HepG2 (cell line): ENCODE results near the gene TEAD1.

Experiments used
- BRF2 ChIP-seq: sonication (generic); formaldehyde crosslinking; IDR thresholded peaks from 2 replicates; pipeline ENCODE4 v1.8.1; 2022; ENCODE audit warnings: mild to moderate bottlenecking, missing genetic modification reagents
- HMG20B ChIP-seq: conservative IDR thresholded peaks from 2 replicates; pipeline ENCODE4 v1.6.1; 2016; ENCODE audit warnings: missing genetic modification reagents, missing compliant biosample characterization
- MTF2 ChIP-seq: sonication (generic); formaldehyde crosslinking; IDR thresholded peaks from 2 replicates; pipeline ENCODE4 v1.5.0; 2020; ENCODE audit warnings: missing genetic modification reagents, borderline replicate concordance
- ZNF747 ChIP-seq: sonication (generic); formaldehyde crosslinking; IDR thresholded peaks from 2 replicates; pipeline ENCODE4 v1.8.1; 2023; ENCODE audit warnings: missing genetic modification reagents, mild to moderate bottlenecking, borderline replicate concordance

GRCh38 chr11:12803086-12803826 is 129.0 kb downstream of the TEAD1 start:
- TF ChIP-seq HMG20B (CRISPR knock-in tag) (no peak), ZNF747 (CRISPR knock-in tag) (no peak), MTF2 (no peak), BRF2 (CRISPR knock-in tag) (no peak)
